OCI-LY1 (cell line): ENCODE measurements around the gene SPIN1.

Experiments
- EZH2 ChIP-seq: fragments of 200-600 bp; sonication (generic), shearing (Covaris generic); IDR thresholded peaks from 2 replicates; pipeline ENCODE4 v1.8.0; 2017; ENCODE audit warnings: borderline replicate concordance, mixed run types, mild to moderate bottlenecking, antibody characterized with exemption, low read length, moderate library complexity, mixed read lengths
- TF ChIP-seq, protein P1 (sequence below): fragments of 200-600 bp; sonication (generic), shearing (Covaris generic); IDR thresholded peaks from 2 replicates; pipeline ENCODE4 v1.5.1; 2017; ENCODE audit warnings: mild to moderate bottlenecking, antibody characterized with exemption, low read length, moderate library complexity, mixed read lengths

DNA sequence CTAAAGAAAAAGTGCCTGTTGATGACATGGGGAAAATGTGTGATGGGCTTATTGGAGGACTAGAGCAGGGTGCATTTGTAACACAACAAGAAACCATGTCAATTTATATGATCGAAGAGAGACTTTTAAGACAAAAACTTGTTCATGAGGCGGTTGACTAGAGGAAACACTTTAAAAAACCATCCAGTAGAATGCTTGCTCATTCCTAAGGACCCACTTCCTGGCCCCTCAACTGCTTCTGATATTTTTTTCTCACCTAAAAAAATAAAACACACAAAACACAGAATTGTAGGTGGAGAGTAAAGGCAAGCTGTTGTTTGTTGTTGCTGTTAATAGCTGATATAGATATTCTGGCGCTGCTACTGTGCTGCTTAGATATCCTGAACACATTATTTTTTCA, 50.6 kb downstream of the SPIN1 start:
- TF ChIP-seq EZH2: no peak
- TF ChIP-seq, protein P1, sequence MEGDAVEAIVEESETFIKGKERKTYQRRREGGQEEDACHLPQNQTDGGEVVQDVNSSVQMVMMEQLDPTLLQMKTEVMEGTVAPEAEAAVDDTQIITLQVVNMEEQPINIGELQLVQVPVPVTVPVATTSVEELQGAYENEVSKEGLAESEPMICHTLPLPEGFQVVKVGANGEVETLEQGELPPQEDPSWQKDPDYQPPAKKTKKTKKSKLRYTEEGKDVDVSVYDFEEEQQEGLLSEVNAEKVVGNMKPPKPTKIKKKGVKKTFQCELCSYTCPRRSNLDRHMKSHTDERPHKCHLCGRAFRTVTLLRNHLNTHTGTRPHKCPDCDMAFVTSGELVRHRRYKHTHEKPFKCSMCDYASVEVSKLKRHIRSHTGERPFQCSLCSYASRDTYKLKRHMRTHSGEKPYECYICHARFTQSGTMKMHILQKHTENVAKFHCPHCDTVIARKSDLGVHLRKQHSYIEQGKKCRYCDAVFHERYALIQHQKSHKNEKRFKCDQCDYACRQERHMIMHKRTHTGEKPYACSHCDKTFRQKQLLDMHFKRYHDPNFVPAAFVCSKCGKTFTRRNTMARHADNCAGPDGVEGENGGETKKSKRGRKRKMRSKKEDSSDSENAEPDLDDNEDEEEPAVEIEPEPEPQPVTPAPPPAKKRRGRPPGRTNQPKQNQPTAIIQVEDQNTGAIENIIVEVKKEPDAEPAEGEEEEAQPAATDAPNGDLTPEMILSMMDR: no peak
